Kasumi-1 (cell line): ENCODE data around the gene RPS24.
"Not testable (repeated sequence)": the region's sequence is repeated elsewhere in the genome, so short reads cannot be mapped to it uniquely, and the experiment has no call there.

Experiments
- DNase-seq, 2 experiments: peaks; one replicate each; lab custom pipeline; 2025; lab: John Stamatoyannopoulos, UW

The RPS24 gene

DNA sequence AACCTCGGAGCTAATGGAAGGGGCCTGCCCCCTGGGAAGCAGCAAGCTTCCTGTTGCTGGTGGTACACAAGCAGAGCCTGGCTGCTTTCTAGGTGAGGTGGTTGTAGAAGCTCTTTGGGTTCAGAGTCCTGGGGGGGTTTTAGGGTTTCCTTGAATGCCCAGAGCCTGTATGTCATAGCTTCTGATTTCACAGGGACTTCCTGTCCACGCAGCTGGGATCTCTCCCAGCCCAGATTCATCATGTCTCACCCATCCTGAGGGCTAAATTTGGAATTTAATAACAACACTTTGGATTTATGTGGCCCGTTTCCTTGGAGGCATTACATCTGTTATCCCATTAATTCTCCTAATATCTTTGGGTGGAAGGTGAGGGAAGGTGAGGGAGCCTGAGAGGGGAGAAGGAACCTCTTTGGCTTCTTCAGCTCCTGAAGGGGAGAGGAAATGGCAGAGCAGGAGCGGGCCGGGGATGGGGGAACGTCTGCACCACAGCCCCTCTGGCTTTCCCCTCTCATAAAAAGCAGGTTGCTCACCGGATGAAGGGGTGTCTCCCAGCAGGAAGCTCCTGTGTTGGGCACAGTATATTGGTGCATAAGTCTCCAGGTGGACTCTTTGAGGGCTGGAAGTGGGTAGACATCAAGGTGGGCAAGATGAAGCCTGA lies 19.7 kb downstream of the RPS24 start:
- DNase-seq = no peak

- DNase-seq = no peak
Observed at GRCh38 chr10:78058562-78058961, 24.9 kb downstream of the RPS24 start.

DNA sequence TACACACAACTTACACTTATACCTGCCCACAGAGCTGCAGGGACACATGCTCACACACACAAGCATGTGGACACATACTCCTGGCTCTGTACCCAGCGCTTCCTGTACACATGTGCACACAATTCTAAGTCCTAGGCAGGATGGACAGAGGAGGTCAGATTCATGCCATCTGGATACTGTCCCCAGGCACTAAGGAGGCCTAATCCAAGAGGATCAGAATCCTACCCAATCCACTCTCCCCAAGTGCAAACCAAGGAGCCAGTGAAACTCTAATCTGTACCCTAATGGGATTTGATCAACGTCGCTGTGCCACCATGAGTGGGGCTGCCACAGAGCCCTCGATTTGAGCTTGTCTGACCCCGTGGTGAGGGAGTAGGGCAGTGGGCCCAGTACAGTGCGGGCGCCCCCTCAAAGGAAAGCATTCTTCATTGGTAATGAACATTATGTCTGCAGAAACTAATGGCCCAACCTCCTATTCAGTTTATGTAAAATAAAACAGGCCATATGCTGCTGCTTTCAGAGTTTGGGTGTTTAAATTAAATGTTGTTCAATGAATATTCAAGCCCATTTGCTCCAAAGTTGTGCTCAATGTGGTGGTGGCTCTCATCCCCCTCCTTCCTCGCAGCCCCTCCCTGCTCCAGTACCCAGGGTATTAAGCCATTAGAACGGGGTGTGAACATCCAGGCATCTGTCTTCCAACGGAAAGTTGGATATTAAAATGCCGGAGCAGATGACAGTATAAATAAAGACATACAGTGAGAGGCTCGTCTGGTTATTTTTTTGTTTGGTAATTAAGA lies 26.4 kb downstream of the RPS24 start:
- DNase-seq = no peak

DNA sequence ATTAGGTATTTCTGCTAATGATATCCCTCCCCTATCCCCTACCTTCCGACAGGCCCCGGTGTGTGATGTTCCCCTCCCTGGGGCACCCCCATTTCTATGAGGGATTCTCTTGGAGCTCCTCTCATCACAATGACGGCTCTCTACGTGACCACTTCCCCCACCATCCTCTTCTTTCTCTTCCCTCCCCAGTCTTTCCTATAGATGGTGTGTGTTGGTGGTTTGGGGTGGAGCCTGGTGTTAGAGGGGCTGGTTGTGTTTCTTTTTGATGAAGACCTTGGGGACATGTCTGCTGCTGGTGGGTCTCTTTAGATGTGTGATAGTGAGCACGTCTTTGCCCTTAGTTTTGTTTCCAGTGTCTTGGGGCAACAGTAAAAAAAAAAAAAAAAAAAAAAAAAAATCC lies 28.6 kb downstream of the RPS24 start:
- DNase-seq = no peak

GRCh38 chr10:78063236-78063635 lies 29.6 kb downstream of the RPS24 start:
- no peak for DNase-seq

GRCh38 chr10:78064919-78065318 lies 31.3 kb downstream of the RPS24 start:
- not testable (repeated sequence) for DNase-seq

DNA sequence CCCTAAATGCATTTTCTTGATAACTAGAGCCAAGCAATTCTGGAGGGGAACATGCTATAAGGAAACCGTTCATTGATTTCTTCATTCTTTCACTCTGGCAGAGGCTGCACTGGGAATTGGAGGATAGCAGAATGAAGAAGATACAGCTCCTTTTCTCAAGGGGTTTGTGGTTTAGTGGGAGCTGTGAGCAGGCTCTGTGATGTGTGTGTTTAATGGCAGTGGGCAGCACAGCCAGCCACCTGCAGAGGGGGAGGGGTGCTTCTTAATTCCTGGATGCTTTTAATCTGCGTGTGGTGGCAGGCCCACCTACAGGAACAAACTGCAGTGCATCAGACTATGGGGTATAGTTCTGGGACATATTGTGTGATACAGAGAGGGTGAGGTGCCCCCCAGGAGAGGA lies 31.9 kb downstream of the RPS24 start:
- no peak for DNase-seq

GRCh38 chr10:78066012-78066411 lies 32.3 kb downstream of the RPS24 start:
- no peak for DNase-seq

- no peak for DNase-seq
Observed at GRCh38 chr10:78066728-78067430, 33.2 kb downstream of the RPS24 start.

DNA sequence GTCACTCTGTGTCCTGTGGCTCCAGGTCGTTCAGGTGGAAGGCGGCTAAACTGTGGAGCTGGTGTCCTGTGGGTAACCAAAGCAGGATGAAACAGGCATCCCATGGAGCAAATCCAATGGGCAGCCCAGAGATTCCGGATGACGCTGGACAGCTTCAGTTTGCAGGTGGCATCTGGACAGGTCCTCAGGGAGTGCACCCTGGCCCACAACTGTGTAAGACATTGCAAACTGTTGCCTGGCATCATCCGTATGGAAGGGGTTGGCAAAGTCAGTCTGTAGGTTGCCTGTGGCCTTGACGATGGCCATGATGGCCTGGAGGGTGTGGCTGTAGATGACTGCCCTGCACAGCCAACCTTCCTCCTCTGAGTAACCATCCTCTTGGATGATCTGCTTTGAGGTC lies 35.5 kb downstream of the RPS24 start:
- no peak for DNase-seq

GRCh38 chr10:78070064-78070463 lies 36.4 kb downstream of the RPS24 start:
- not testable (repeated sequence) for DNase-seq

- DNase-seq = no peak
Observed at GRCh38 chr10:78070726-78071125, 37.1 kb downstream of the RPS24 start.

DNA sequence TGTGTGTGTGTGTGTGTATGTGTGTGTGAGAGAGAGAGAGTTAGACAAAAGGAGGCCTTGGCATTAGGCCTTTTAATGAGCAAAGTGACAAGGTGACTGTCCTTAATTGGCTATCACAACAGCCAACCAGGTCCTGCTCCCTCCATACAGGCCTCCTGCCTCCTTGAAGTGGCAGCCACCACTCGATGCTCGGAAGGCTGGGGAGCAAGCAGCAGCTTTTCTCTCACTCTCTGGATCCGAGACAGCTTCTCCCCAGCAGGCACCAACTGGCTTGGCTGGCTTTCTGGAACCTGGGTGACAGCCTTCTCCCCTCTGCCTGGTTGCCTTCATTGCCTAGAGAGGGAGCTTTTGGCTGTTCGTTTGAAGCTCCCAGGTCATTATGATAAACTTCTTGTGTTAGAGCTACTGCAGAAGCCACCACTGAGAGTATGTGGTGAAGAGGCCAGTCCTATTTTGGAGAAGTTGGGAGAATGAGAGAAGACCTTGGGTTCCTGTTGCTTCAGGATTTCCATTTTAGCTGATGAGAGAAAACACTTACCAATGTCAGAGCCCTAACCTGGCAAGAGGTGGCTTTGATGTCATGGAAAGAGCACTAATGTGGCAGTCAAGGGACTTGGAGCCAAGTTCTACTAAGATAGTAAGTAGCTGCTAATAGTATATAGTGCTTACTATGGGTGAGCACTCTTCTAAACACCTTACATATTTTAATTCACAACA lies 37.6 kb downstream of the RPS24 start:
- DNase-seq = peak in 1 of 2 experiments; percentile 11

DNA sequence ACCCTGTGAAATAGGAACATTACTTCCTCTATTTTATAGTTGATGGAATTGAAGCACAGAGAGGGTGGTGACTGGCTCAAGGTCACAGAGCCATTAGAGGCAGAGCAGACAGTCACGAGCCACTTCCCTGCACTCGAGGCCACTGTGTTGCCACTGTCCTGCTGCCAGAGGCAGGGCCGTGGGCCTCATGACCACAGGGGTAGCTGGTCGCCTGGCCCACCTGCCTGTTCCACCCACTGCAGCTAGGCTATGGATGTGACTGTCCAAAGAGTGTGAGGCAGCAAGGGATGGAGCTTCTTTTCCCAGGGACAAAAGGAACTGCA lies 38.2 kb downstream of the RPS24 start:
- no peak for DNase-seq

- no peak for DNase-seq
Observed at GRCh38 chr10:78072504-78072903, 38.8 kb downstream of the RPS24 start.

GRCh38 chr10:78075806-78076205 lies 42.1 kb downstream of the RPS24 start:
- not testable (repeated sequence) for DNase-seq

DNA sequence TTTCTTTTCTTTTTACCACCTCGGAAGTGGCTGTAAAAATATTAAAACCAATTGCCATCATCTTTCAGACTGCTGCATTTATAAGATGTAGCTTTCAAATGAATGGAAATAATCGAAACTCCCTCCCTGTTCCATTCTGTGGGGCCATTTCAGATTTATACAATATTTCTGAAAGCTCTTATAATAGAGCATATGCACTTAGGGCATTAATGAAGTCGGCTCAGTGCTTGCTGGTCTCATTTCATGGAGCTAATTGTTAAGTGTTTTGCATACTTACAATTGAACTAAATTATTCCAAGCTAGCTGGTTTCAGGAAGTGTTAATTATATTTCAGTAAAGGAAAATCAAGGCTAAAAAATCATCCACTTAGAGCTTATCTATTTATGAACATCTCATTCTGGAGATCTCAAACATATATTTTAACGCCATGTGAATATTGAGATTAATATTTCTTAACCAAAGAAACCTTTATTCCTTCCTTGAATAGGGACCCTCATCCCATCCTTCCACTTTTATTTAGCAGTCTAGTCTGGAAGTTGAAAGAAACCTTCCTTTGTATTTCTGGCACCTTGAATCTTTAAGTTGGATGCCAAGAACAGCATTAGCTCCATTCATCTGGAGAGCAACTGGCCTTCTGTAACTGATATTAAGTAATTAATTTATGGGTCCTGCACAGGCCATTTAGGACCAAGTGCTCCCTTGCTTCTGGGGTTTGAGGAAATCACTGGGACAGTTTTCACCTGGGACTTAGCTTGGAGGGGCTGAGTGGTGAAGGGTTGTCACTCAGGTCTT lies 45.1 kb downstream of the RPS24 start:
- no peak for DNase-seq

- no peak for DNase-seq
Observed at GRCh38 chr10:78079411-78079810, 45.7 kb downstream of the RPS24 start.

DNA sequence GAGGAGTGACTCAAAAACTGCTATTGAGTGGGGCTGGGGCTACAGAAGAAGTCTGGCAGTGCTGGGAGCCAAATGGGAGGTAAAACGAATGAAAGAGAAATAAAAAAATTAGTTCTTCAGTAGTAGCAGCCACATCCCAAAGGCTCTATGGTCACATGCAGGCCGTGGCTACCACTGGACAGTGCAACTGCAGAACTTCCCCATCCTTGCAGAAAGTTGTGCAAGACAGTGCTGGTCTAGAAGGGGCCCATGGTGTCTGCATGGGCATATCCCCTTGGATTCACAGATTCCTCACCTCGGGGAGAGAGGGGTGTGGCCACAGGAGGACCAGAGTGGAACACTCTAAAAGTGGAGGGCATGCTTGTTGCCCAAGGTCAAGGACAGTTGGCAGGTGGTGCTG lies 47.6 kb downstream of the RPS24 start:
- DNase-seq = no peak

- DNase-seq = no peak
Observed at GRCh38 chr10:78082636-78083035, 49.0 kb downstream of the RPS24 start.
